GM12892 (cell line): ENCODE results near the gene CCZ1B.
"Not testable (repeated sequence)": the region's sequence is repeated elsewhere in the genome, so short reads cannot be mapped to it uniquely, and the experiment has no call there.

ENCODE experiments used
- POLR2A ChIP-seq: IDR thresholded peaks from 2 replicates; pipeline ENCODE4 v1.6.1; 2011; ENCODE audit warnings: low read depth, low read length, control low read depth
- POLR2AphosphoS5 ChIP-seq: IDR thresholded peaks from 2 replicates; pipeline ENCODE4 v1.6.1; 2011; ENCODE audit warnings: low read depth, low read length, control low read depth
- TAF1 ChIP-seq: IDR thresholded peaks from 2 replicates; pipeline ENCODE4 v1.6.1; 2011; ENCODE audit warnings: low read depth, mild to moderate bottlenecking, control low read depth, low read length, borderline replicate concordance

GRCh38 chr7:6842278-6842921 lies 16.3 kb upstream of the CCZ1B start:
- TF ChIP-seq POLR2AphosphoS5, TAF1, POLR2A: not testable (repeated sequence)
